Activated CD4-positive, alpha-beta T cell treated with anti-CD3 and anti-CD28 coated beads for 1 hour (primary cell): ENCODE data around the gene SCML1.

ENCODE experiments used
- DNase-seq: peaks from one replicate; pipeline ENCODE4 v3.0.0-alpha.2; 2020

SCML1 gene

GRCh38 chrX:17801431-17801830, 64.1 kb downstream of the SCML1 start:
- no peak for DNase-seq

- DNase-seq, result no peak
These were observed 65.5 kb downstream of the SCML1 start for GRCh38 chrX:17802756-17803155.

GRCh38 chrX:17803449-17803848, 66.2 kb downstream of the SCML1 start:
- DNase-seq, result no peak
